HepG2 (cell line): ENCODE measurements around the gene CDH13. TPM values are rescaled to one million over a fixed set of nuclear protein-coding genes. Genes with fewer than 3 reads are reported as not detected.
A peak's percentile ranks its signal among the peaks of the same experiment; 100 is the strongest.

Experiments
- AKNA ChIP-seq: sonication (generic); formaldehyde crosslinking; IDR thresholded peaks from 2 replicates; pipeline ENCODE4 v1.4.0; 2020; ENCODE audit warnings: missing genetic modification reagents, borderline replicate concordance
- GLI4 ChIP-seq: sonication (generic); formaldehyde crosslinking; IDR thresholded peaks from 2 replicates; pipeline ENCODE4 v1.5.1; 2020; ENCODE audit warnings: missing genetic modification reagents, mild to moderate bottlenecking, moderate library complexity, borderline replicate concordance
- GPN1 ChIP-seq: sonication (generic); formaldehyde crosslinking; IDR thresholded peaks from 2 replicates; pipeline ENCODE4 v1.5.1; 2020; ENCODE audit warnings: missing genetic modification reagents, borderline replicate concordance
- ISX ChIP-seq: sonication (generic); formaldehyde crosslinking; conservative IDR thresholded peaks from 2 replicates; pipeline ENCODE4 v1.5.0; 2020; ENCODE audit warnings: missing genetic modification reagents
- MBNL3 ChIP-seq: fragments of 250-450 bp; sonication (Bioruptor Pico); conservative IDR thresholded peaks from 2 replicates; pipeline ENCODE4 v1.8.0; 2022; ENCODE audit warnings: mild to moderate bottlenecking, inconsistent platforms
- MIER3 ChIP-seq: IDR thresholded peaks from 2 replicates; pipeline ENCODE4 v1.6.1; 2016; ENCODE audit warnings: missing compliant biosample characterization, borderline replicate concordance
- NAIF1 ChIP-seq: sonication (generic); formaldehyde crosslinking; IDR thresholded peaks from 2 replicates; pipeline ENCODE4 v1.5.0; 2020; ENCODE audit warnings: mild to moderate bottlenecking, missing genetic modification reagents, borderline replicate concordance
- ZBTB10 ChIP-seq: sonication (generic); formaldehyde crosslinking; IDR thresholded peaks from 2 replicates; pipeline ENCODE4 v1.4.0; 2020; ENCODE audit warnings: missing genetic modification reagents, borderline replicate concordance
- ZBTB2 ChIP-seq: sonication (generic); formaldehyde crosslinking; IDR thresholded peaks from 2 replicates; pipeline ENCODE4 v1.8.0; 2022; ENCODE audit warnings: low read depth, missing genetic modification reagents
- ZBTB8A ChIP-seq: sonication (generic); formaldehyde crosslinking; IDR thresholded peaks from 2 replicates; pipeline ENCODE4 v1.4.0; 2020; ENCODE audit warnings: mild to moderate bottlenecking, low read depth, missing genetic modification reagents, borderline replicate concordance
- ZNF143 ChIP-seq: sonication (generic); formaldehyde crosslinking; IDR thresholded peaks from 2 replicates; pipeline ENCODE4 v1.4.0; 2020; ENCODE audit warnings: missing genetic modification reagents
- ZNF350 ChIP-seq: sonication (generic); formaldehyde crosslinking; IDR thresholded peaks from 2 replicates; pipeline ENCODE4 v1.4.0; 2020; ENCODE audit warnings: mild to moderate bottlenecking, low read depth, missing genetic modification reagents, borderline replicate concordance
- ZNF496 ChIP-seq: sonication (generic); formaldehyde crosslinking; IDR thresholded peaks from 2 replicates; pipeline ENCODE4 v1.8.1; 2023; ENCODE audit warnings: mild to moderate bottlenecking, moderate library complexity, missing genetic modification reagents; ENCODE audit not compliant: insufficient replicate concordance
- ZNF562 ChIP-seq: sonication (generic); formaldehyde crosslinking; IDR thresholded peaks from 2 replicates; pipeline ENCODE4 v1.8.0; 2022; ENCODE audit warnings: missing genetic modification reagents, borderline replicate concordance
- ZNF570 ChIP-seq: sonication (generic); formaldehyde crosslinking; IDR thresholded peaks from 2 replicates; pipeline ENCODE4 v1.4.0; 2020; ENCODE audit warnings: mild to moderate bottlenecking, missing genetic modification reagents, borderline replicate concordance
- ZNF577 ChIP-seq: sonication (generic); formaldehyde crosslinking; IDR thresholded peaks from 2 replicates; pipeline ENCODE4 v1.4.0; 2020; ENCODE audit warnings: mild to moderate bottlenecking, low read depth, missing genetic modification reagents, borderline replicate concordance
- ZNF761 ChIP-seq: sonication (generic); formaldehyde crosslinking; conservative IDR thresholded peaks from 2 replicates; pipeline ENCODE4 v1.4.0; 2020; ENCODE audit warnings: mild to moderate bottlenecking, missing genetic modification reagents
- polyA plus RNA-seq, 8 experiments: library from polyadenylated mRNA; depleted of rRNA in 3 of 8; stranded (reverse) in 7 of 8; unstranded in 1 of 8; fragments of >200 nt; fragmentation: Illumina TruSeq in 4 of 8; extraction: Trizol in 4 of 8; gene quantifications; 2 replicates each; pipeline versions ENCODE4 v1.2.1 to v1.2.3, GENCODE V29; 2011 to 2016; ENCODE audit warnings: low read depth in 4 of 8, missing spikeins in 1 of 8, mixed read lengths in 1 of 8; ENCODE audit not compliant: insufficient read depth in 1 of 8
- total RNA-seq, 5 experiments: library from RNA; depleted of rRNA; stranded (reverse); fragments of >200 nt; fragmentation: Illumina TruSeq; extraction: Trizol; gene quantifications; 2 replicates each; pipeline ENCODE4 v1.2.3, GENCODE V29; 2016; ENCODE audit warnings: low read depth in 1 of 5

CDH13 gene
- total and polyA plus RNA-seq, 2 of the 13 experiments (the other 11 are each of a cell fraction or from before 2014, with no cell fraction given): not detected

GRCh38 chr16:83807710-83808572 lies 1181.2 kb downstream of the CDH13 start, which contains the start of gene HSBP1 (continued):
- peak; percentile 82 for TF ChIP-seq ZBTB2
- no peak for TF ChIP-seq MIER3 (CRISPR knock-in tag)
- TF ChIP-seq ZNF562 (CRISPR knock-in tag): no peak
- 0 out of 2 replicates have a peak, but pooled peaks have one; percentile 31 for TF ChIP-seq ISX
- TF ChIP-seq AKNA (CRISPR knock-in tag): no peak
- no peak for TF ChIP-seq GPN1 (CRISPR knock-in tag)
- TF ChIP-seq ZBTB10 (CRISPR knock-in tag): no peak
- TF ChIP-seq ZNF143 (CRISPR knock-in tag): peak; percentile 95
- no peak; the same call in 1 of the 2 replicates for TF ChIP-seq ZBTB8A
- no peak for TF ChIP-seq ZNF570 (CRISPR knock-in tag)
- no peak for TF ChIP-seq NAIF1 (CRISPR knock-in tag)
- no peak for TF ChIP-seq ZNF577 (CRISPR knock-in tag)
- TF ChIP-seq GLI4 (CRISPR knock-in tag): no peak
- TF ChIP-seq ZNF350: no peak
- no peak for TF ChIP-seq ZNF496
- no peak for TF ChIP-seq MBNL3 (CRISPR knock-in tag)
- peak; percentile 71; the same call in 1 of the 2 replicates for TF ChIP-seq ZNF761 (CRISPR knock-in tag)
